Activated CD4-positive, alpha-beta memory T cell treated with anti-CD3 and anti-CD28 coated beads, Interleukin-2, amount 10 ng/mL, durations not matched to agents 7 days and 5 days (primary cell): Measurements from ENCODE around the gene PANX2. TPM values are rescaled to one million over a fixed set of nuclear protein-coding genes. Genes with fewer than 3 reads are reported as not detected.

ENCODE experiments used
- CTCF ChIA-PET: fragments of 350-600 bp; sonication (Branson Sonifier 250); formaldehyde crosslinking; loops from one replicate; lab custom pipeline; 2021; ENCODE audit warnings: antibody characterized with exemption, inconsistent platforms; lab: Charles Lee
- POLR2A ChIA-PET: fragments of 350-600 bp; sonication (Branson Sonifier 250); formaldehyde crosslinking; loops from one replicate; lab custom pipeline; 2021; ENCODE audit warnings: antibody characterized with exemption; lab: Charles Lee
- DNase-seq: peaks from one replicate; pipeline ENCODE4 v3.0.0-alpha.2; 2020
- H3K27ac Mint-ChIP-seq: one replicate; pipeline ENCODE4 v1.8.0; 2021; ENCODE audit warnings: mild to moderate bottlenecking, mixed read lengths
- H3K27me3 Mint-ChIP-seq: one replicate; pipeline ENCODE4 v1.8.0; 2021; ENCODE audit warnings: mixed read lengths
- H3K36me3 Mint-ChIP-seq: one replicate; pipeline ENCODE4 v1.8.0; 2021; ENCODE audit warnings: low read depth, mixed read lengths
- H3K4me1 Mint-ChIP-seq: one replicate; pipeline ENCODE4 v1.8.0; 2021; ENCODE audit warnings: mixed read lengths
- H3K4me3 Mint-ChIP-seq: one replicate; pipeline ENCODE4 v1.8.0; 2021; ENCODE audit warnings: mild to moderate bottlenecking, mixed read lengths
- H3K9me3 Mint-ChIP-seq: one replicate; pipeline ENCODE4 v1.8.0; 2021; ENCODE audit warnings: mixed read lengths
- total RNA-seq, 2 experiments: library from RNA; stranded (reverse); gene quantifications; one replicate each; pipeline ENCODE4 v1.2.3, GENCODE V29; 2021

The PANX2 gene
- total RNA-seq, 2 experiments from 2014 or later = 0.83 to 0.88 TPM

DNA sequence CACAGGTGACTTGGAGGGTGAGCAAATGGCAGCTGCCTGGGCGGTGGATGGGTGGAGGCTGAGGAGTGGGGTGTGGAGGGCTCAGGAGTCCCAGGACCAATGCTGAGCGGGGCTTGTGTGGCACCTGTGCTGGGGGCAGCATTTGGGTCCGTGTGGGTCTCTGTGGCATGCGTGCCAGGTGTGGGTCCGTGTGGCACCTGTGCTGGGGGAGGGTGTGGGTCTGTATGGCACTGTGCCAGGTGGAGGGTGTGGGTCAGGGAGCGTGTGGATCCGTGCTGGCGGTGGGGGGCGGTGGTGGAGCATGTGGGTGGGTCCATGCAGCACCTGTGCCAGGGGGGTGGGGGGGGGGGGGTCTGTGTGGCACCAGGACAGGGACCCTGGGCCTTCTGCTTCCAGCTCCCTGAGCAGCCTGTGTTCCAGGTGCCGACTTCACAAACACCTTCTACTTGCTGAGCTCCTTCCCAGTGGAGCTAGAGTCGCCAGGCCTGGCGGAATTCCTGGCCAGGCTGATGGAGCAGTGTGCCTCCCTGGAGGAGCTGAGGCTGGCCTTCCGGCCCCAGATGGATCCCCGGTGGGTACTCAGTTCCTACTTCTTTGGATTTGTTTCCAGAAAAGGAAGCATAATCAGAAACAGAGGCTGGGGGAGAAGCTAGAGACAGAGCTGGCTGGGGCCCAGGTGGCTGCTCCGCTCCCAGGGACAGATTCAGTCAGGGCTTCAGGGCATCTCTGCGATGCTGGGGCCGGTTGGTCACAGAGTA is 44.9 kb downstream of the PANX2 start:
- no peak overlapping the region for H3K4me3 Mint-ChIP-seq
- DNase-seq = no peak
- peaks cover 57% of the 10 kb centered on the region for H3K36me3 Mint-ChIP-seq
- no peaks in the 10 kb centered on the region for H3K4me1 Mint-ChIP-seq
- no peaks in the 10 kb centered on the region for H3K27me3 Mint-ChIP-seq
- H3K27ac Mint-ChIP-seq = peak overlapping the region; percentile 3
- CTCF ChIA-PET = no interaction called here
- POLR2A ChIA-PET = no interaction called here
- no peaks in the 10 kb centered on the region for H3K9me3 Mint-ChIP-seq

DNA sequence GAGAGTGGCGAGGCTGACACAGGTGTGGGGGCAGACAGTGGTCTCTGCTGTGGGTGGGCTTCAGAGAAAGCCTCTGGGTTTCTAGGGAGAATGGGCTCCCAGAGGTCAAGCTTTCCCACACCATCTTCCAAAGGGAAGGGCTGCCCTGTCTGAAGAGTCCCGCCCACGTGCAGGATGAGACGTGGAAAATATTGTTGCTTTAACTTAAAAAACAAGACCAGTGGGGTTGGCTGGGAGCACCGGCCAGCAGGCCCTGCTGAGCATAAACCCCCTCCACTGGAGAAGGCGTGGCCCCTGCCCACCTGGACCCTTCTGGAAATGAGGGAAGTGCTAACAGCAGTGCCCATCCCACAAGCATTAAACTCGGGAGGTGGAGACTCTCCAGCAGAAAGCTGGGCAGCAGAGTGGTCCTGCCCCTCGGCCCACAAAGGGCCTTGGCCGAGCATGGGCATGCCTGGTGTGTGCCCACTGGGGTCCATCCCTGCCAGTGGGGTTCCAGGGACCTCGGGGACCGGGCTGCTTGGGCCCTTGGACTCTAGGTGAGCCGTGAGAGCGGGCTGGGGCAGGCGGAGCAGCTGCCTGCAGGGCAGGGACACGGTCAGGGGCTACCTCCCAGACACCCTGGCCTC is 45.6 kb downstream of the PANX2 start:
- Mint-ChIP-seq H3K9me3 (no peaks in the 10 kb centered on the region), H3K36me3 (peaks cover 60% of the 10 kb centered on the region), H3K27me3 (no peaks in the 10 kb centered on the region), H3K27ac (no peak overlapping the region), H3K4me1 (no peaks in the 10 kb centered on the region), H3K4me3 (no peak overlapping the region)
- no peak for DNase-seq
- CTCF ChIA-PET = no interaction called here
- POLR2A ChIA-PET = no interaction called here

DNA sequence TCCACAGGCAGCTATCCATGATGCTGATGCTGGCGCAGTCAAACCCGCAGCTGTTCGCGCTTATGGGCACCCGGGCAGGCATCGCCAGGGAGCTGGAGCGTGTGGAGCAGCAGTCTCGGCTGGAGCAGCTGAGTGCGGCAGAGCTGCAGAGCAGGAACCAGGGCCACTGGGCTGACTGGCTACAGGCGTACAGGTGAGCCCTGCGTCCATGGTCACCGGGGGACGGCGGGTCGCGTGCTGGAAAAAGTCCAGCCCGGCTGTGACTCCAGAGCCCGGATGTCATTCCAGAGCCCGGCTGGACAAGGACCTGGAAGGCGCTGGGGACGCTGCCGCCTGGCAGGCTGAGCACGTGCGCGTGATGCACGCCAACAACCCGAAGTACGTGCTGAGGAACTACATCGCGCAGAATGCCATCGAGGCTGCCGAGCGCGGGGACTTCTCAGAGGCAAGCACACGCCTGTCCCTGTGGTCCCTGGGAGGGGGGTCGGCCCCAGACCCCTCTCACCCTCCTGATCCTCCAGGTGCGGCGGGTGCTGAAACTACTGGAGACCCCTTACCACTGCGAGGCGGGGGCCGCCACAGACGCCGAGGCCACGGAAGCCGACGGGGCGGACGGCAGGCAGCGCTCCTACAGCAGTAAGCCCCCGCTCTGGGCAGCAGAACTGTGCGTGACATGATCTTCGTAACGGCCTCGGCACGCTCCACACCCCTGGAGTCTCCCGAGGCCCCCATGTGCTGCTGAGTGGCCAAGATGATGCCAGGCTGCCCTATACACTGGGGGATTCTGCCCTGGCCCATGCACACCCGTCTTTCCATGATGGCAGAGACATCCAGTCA is 46.4 kb downstream of the PANX2 start:
- POLR2A ChIA-PET = no interaction called here
- Mint-ChIP-seq H3K9me3 (no peaks in the 10 kb centered on the region), H3K36me3 (peaks cover 63% of the 10 kb centered on the region), H3K27ac (no peak overlapping the region), H3K27me3 (no peaks in the 10 kb centered on the region), H3K4me3 (no peak overlapping the region), H3K4me1 (no peaks in the 10 kb centered on the region)
- CTCF ChIA-PET = no interaction called here
- no peak for DNase-seq

DNA sequence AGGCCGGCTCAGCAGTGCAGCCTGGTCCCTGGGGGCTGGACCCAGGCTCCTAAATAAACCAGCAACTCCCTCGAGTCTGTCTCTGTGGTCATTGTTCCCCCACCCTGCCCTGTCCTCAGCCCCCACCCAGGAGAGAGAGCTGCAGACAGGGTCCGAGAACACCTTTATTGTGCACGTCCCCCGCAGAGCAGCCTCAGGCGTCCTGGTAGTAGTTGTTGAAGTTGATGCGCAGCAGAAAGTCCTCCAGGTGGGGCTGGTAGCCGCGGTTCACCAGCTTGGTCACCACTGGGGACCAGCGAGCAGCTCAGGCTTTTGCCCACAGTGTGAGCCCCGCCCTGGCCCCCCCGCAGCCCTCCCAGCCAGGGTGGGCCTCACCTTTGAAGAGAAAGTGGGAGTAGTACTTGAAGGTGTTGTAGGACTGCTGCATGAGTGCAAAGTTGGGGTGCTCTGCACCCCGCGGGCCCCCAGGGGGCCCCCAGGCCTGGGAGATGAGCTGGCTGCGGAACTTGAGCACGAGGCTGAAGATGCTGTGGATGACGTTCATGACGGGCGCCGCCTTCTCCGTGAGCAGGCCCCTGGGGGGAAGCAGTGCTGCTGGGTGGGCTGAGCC is 47.1 kb downstream of the PANX2 start:
- peaks cover 63% of the 10 kb centered on the region for H3K36me3 Mint-ChIP-seq
- H3K9me3 Mint-ChIP-seq = no peaks in the 10 kb centered on the region
- no peak for DNase-seq
- no peak overlapping the region for H3K27ac Mint-ChIP-seq
- H3K27me3 Mint-ChIP-seq = no peaks in the 10 kb centered on the region
- no peak overlapping the region for H3K4me3 Mint-ChIP-seq
- ChIA-PET CTCF (no interaction called here), POLR2A (no interaction called here)
- no peaks in the 10 kb centered on the region for H3K4me1 Mint-ChIP-seq

DNA sequence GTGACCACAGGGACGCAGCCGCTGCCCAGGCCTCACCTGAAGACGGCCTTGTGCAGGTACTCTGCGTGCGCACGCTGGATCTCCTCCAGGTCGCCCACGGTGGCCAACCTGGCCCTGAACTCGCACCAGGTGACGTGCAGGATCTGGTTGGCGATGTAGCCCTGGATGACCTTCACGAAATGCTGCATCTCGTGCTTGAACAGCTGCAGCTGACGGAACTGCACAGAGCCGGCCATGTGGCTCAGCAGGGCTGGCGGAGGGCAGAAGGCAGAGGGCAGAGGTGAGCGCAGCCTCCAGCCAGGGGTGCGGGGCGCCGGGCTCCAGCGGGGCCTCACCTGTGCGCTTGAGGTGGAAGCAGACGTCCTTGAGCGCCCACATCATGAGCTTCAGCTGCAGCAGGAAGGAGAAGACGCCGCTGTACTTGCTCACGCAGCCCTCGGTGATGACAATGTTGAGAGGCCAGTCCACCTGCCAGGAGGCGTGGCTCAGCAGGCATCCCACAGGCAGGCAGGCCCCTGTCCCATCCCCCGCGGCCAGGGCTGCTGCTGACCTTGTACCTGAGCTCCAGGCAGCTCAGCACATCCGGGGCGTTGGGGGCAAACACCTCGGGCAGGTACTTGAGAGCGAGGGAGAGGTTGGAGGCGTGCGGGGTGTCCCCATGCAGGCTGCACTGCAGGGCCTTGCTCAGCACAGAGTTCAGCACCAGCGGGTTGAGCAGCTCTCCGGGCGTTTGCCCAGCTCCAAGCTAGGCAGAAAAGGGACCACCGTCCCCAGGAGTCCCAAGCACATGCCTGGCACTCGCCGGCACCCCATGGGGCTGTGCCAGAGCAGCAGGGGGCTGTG is 47.8 kb downstream of the PANX2 start:
- no peaks in the 10 kb centered on the region for H3K9me3 Mint-ChIP-seq
- H3K36me3 Mint-ChIP-seq = peaks cover 62% of the 10 kb centered on the region
- no peak overlapping the region for H3K4me3 Mint-ChIP-seq
- H3K27me3 Mint-ChIP-seq = no peaks in the 10 kb centered on the region
- CTCF ChIA-PET = no interaction called here
- no peak for DNase-seq
- H3K4me1 Mint-ChIP-seq = no peaks in the 10 kb centered on the region
- no peak overlapping the region for H3K27ac Mint-ChIP-seq
- POLR2A ChIA-PET = no interaction called here

DNA sequence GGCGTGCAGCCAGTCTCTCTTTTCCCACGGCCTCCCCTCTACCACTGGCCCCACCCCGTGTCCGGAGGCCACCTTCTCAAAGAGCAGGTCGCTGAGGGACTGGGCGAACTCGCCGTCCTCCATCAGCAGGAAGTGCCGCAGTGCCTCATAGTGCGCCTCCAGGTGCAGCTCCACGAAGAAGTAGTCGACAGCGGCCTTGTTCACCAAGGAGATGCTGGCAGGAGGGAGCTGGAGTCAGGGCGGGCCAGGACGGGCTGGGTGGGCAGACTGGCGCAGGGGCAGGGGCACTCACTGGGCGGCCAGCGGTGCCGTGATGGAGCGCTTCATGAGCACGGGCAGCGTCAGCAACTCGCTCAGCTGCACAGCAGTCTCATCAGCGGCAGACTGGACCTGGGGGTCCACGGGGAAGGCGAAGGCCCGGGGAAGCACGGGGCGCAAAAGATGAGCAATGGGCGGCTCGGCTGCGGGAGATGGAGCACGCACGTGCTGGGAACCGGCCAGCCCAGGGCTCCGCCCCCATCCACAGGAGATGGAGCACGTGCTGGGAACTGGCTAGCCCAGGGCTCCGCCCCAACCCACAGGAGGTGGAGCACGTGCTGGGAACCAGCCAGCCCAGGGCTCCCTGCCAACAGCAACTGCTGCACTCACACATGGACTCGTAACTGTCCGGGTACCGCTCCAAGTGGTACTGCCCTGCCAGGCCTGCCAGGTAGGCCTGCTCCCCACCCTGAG is 48.6 kb downstream of the PANX2 start:
- H3K4me1 Mint-ChIP-seq = no peaks in the 10 kb centered on the region
- H3K27me3 Mint-ChIP-seq = no peaks in the 10 kb centered on the region
- ChIA-PET POLR2A (no interaction called here), CTCF (no interaction called here)
- no peak overlapping the region for H3K4me3 Mint-ChIP-seq
- no peak for DNase-seq
- H3K27ac Mint-ChIP-seq = no peak overlapping the region
- peaks cover 60% of the 10 kb centered on the region for H3K36me3 Mint-ChIP-seq
- no peaks in the 10 kb centered on the region for H3K9me3 Mint-ChIP-seq

DNA sequence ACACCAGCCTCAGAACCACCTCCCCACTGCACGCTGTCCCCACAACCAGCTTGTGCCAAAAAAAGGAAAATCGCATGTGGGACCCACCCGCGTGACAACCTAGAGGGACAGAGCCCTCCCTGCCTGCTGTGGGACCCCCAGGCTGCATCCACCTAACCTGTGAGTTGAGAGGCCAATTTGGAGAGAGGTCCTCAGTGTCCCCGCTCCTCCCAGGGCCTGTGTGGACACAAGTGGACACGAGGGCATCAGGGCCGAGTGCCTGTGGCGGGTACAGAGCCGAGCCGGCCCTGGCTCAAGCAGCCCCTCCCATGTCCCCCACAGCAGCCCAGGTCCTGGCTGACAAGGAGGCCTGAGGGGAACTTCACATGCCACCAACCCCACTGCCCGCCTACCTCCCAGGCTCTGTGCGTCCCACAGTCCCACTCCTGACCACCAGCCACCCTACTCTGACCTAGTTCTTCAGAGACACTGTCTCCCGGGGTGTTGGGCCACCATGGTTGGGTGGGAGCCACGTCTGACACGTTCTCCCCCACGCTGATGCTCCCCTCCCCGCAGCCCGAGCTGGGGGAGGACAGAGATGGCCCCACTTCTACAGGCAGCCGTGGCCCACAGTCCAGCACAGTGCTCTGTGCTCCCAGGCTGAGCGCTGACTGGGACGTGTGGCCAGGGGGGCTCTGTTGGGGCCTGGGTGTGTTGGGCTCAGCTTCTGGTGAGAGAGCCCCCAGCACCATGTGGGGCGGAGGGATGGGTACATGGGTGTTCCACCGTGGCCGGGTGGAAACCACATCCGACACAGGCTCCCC is 49.5 kb downstream of the PANX2 start:
- ChIA-PET POLR2A (no interaction called here), CTCF (no interaction called here)
- H3K4me3 Mint-ChIP-seq = no peak overlapping the region
- DNase-seq = no peak
- no peaks in the 10 kb centered on the region for H3K4me1 Mint-ChIP-seq
- H3K36me3 Mint-ChIP-seq = peaks cover 56% of the 10 kb centered on the region
- H3K27ac Mint-ChIP-seq = no peak overlapping the region
- no peaks in the 10 kb centered on the region for H3K9me3 Mint-ChIP-seq
- H3K27me3 Mint-ChIP-seq = no peaks in the 10 kb centered on the region

DNA sequence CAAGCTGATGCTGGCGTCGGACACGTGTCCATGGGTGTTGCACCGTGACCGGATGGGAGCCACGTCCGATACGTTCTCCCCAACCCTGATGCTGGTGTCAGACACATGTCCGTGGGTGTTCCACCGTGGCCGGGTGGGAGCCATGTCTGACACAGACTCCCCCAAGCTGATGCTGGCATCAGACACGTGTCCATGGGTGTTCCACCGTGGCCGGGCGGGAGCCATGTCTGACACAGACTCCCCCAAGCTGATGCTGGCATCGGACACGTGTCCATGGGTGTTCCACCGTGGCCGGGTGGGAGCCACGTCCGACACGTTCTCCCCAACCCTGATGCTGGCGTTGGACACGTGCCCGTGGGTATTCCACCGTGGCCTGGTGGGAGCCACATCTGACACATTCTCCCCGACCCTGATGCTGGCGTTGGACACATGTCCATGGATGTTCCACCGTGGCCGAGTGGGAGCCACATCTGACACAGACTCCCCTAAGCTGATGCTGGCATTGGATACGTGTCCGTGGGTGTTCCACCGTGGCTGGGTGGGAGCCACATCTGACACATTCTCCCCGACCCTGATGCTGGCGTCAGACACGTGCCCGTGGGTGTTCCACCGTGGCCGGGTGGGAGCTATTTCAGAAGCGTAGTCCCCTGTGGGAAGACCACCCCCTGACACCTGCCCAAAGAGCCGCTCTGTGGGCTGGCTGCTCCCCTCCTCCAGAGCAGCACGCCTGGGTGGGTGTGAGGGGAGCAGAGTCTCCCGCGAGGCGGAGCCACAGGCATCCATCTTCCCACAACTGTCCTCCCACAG is 50.3 kb downstream of the PANX2 start:
- Mint-ChIP-seq H3K4me1 (no peaks in the 10 kb centered on the region), H3K9me3 (no peaks in the 10 kb centered on the region), H3K36me3 (peaks cover 55% of the 10 kb centered on the region), H3K27ac (no peak overlapping the region), H3K27me3 (no peaks in the 10 kb centered on the region), H3K4me3 (no peak overlapping the region)
- DNase-seq = no peak
- ChIA-PET CTCF (no interaction called here), POLR2A (no interaction called here)

DNA sequence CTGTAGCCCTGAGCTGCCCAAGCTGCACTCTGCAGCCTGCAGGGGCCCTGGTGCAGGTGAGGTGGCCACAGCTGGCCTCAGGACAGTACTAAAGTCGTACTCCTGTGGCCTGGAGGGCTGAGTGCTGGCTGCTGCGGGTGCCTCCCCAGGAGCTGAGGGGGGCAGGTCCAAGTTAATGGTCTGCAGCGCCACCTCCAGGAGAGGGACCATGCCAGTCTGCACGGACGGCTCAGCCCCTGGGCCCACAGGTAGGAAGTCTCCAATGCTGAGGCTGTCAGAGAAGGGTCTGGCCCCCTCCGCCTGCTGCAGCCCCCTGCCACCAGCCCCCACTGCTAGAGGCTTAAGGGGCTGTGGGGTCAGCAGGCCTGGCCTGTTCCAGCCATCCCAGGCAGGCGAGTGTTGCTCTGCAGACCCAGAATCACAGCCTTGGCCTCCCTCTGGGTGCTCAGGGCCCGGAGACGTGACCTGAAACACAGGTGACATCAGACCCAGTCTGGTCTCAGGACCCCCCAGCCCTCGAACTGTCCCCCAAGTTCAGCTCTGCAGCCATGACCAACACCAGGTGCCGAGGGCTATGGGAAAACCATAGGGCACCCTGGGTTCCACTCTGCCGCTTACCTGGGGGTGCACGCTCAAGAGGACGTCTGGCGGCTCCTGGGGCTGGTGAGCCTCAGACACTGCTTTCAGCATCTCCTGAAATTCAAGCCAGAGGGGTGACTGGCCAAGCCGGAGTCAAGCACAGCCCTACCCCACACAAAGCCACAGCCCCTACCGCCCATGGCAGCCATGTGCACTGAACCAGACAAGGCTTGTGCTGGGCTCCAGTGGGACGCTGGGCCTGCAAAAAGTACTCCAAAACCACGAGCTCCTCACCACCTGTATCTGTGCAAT is 51.1 kb downstream of the PANX2 start:
- H3K36me3 Mint-ChIP-seq = peaks cover 49% of the 10 kb centered on the region
- ChIA-PET CTCF (no interaction called here), POLR2A (no interaction called here)
- H3K4me3 Mint-ChIP-seq = no peak overlapping the region
- H3K9me3 Mint-ChIP-seq = no peaks in the 10 kb centered on the region
- H3K27ac Mint-ChIP-seq = no peak overlapping the region
- H3K4me1 Mint-ChIP-seq = no peaks in the 10 kb centered on the region
- H3K27me3 Mint-ChIP-seq = no peaks in the 10 kb centered on the region
- DNase-seq = no peak

DNA sequence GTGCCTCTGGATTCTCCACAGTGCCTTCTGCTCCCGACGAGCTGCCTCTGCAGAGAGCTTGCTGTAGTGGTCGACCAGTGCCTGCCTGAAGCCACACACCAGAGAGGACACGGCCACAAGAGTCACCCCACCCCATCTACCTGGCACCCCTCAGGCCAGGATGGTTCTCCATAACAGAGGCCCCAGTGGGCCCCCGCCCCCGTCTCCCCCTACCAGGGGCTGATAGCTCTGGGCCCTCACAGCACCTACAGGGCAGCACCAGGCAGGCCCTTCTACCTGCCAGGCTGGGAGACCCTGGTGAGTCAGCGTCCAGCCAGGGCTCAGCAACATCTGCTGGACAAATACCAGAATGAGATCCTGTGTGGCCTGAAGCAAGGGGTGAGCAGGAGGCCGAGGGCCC is 52.0 kb downstream of the PANX2 start:
- Mint-ChIP-seq H3K27me3 (no peaks in the 10 kb centered on the region), H3K36me3 (peaks cover 49% of the 10 kb centered on the region), H3K4me1 (no peaks in the 10 kb centered on the region), H3K27ac (no peak overlapping the region), H3K4me3 (no peak overlapping the region), H3K9me3 (no peaks in the 10 kb centered on the region)
- no peak for DNase-seq
- ChIA-PET CTCF (interaction anchor here (0.7 kb wide), 1 partner anchor 102 kb away, joined by 3 read pairs; no protein-coding TSS in a partner anchor), POLR2A (no interaction called here)
